Natural killer cell (primary cell): ENCODE measurements around the gene COL5A3. TPM values are rescaled to one million over a fixed set of nuclear protein-coding genes. Genes with fewer than 3 reads are reported as not detected.
"Not testable (repeated sequence)": the region's sequence is repeated elsewhere in the genome, so short reads cannot be mapped to it uniquely, and the experiment has no call there.

Experiments
- ATAC-seq, 3 donors: fragments of 150-1000 bp in 2 of 3; fragments of 200-7000 bp in 1 of 3; cut with Tn5 transposase; 1 replicate in 1 of 3; 2 replicates in 2 of 3; pipeline ENCODE4 v1.10.0; 2021; ENCODE audit warnings: mild to moderate bottlenecking in 2 of 3, moderate library complexity in 2 of 3
- DNase-seq, 2 donors: peaks; one replicate each; pipeline versions ENCODE4 v3.0.0 to v3.0.0-alpha.2; 2013 to 2021; ENCODE audit warnings: mixed read lengths in 1 of 2
- H3K27ac ChIP-seq: one replicate; pipeline ENCODE4 v1.5.1; 2013; ENCODE audit warnings: mild to moderate bottlenecking, low read length
- H3K27me3 ChIP-seq: one replicate; pipeline ENCODE4 v1.6.1; 2013; ENCODE audit warnings: low read length; ENCODE audit not compliant: control insufficient read depth, insufficient read depth
- H3K36me3 ChIP-seq: one replicate; pipeline ENCODE4 v1.6.1; 2013; ENCODE audit warnings: low read length; ENCODE audit not compliant: control insufficient read depth, insufficient read depth
- H3K4me1 ChIP-seq: one replicate; pipeline ENCODE4 v1.6.1; 2013; ENCODE audit warnings: low read length; ENCODE audit not compliant: control insufficient read depth, insufficient read depth
- H3K4me3 ChIP-seq: one replicate; pipeline ENCODE4 v1.5.1; 2013; ENCODE audit warnings: low read length
- H3K9me3 ChIP-seq: one replicate; pipeline ENCODE4 v1.6.1; 2013; ENCODE audit warnings: low read length; ENCODE audit not compliant: control insufficient read depth, insufficient read depth
- H3K27ac Mint-ChIP-seq, 2 donors: one replicate each; pipeline ENCODE4 v1.8.0; 2022; ENCODE audit warnings: mild to moderate bottlenecking in 2 of 2, mixed read lengths in 2 of 2, moderate library complexity in 1 of 2
- H3K27me3 Mint-ChIP-seq, 2 donors: one replicate each; pipeline ENCODE4 v1.8.0; 2022; ENCODE audit warnings: low read depth in 2 of 2, mixed read lengths in 2 of 2
- H3K36me3 Mint-ChIP-seq: one replicate; pipeline ENCODE4 v1.8.0; 2022; ENCODE audit warnings: mixed read lengths
- H3K4me1 Mint-ChIP-seq, 2 donors: one replicate each; pipeline ENCODE4 v1.8.0; 2022; ENCODE audit warnings: mixed read lengths in 2 of 2
- H3K4me3 Mint-ChIP-seq: one replicate; pipeline ENCODE4 v1.8.0; 2022; ENCODE audit warnings: mild to moderate bottlenecking, moderate library complexity, mixed read lengths
- H3K9me3 Mint-ChIP-seq, 2 donors: one replicate each; pipeline ENCODE4 v1.8.0; 2022; ENCODE audit warnings: mixed read lengths in 2 of 2
- WGBS: methylation state at CpG from one replicate; pipeline ENCODE4 v1.1.7; 2013; ENCODE audit warnings: missing lambda C conversion rate; ENCODE audit not compliant: insufficient coverage; 5-methylcytosine and 5-hydroxymethylcytosine counted together
- intact Hi-C: fragments of 100-400 bp; cut with micrococcal nuclease; formaldehyde crosslinking; loops from one replicate; pipeline ENCODE4 v1.14.2; 2022
- total RNA-seq, 4 donors: library from RNA; stranded (reverse); fragments of 120-200 nt in 1 of 4; gene quantifications; one replicate each; pipeline versions ENCODE4 v1.2.3 to v1.2.4, GENCODE V29; 2013 to 2022
- TF ChIP-seq, protein P1 (sequence below): fragments of 200-600 bp; IDR thresholded peaks from one replicate; pipeline ENCODE4 v1.8.0; 2022; ENCODE audit warnings: antibody characterized with exemption

The COL5A3 gene
- total RNA-seq, 3 donors from 2014 or later (not counting 1 experiment from before 2014, with no cell fraction given) = 0.33 to 6.6 (median 0.63) TPM

GRCh38 chr19:10027158-10027997, 17.1 kb upstream of the COL5A3 start:
- H3K27me3 Mint-ChIP-seq = peaks cover 11% of the 10 kb centered on the region in 2 donors

DNA sequence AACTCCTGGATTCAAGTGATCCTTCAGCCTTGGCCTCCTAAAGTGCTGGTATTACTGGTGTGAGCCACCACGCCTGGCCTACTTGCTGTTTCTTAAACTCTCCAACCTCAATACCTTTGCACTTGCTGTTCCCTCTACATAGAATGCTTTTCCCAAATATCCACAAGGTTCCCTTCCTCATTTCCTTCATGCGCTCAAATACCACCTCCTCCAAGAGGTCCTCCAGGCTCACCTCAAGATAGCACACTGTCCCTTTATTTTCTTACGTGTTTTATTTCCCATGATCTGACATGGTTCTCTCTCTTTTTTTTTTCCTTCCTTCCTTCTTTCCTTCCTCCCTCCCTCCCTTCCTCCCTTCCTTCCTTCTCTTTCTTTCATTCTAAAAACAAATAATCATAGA, 16.4 kb upstream of the COL5A3 start:
- H3K4me1 Mint-ChIP-seq = no peaks in the 10 kb centered on the region
- no peak overlapping the region for H3K27ac ChIP-seq
- H3K4me3 ChIP-seq = no peak overlapping the region
- peaks cover 6 to 8% of the 10 kb centered on the region in 2 donors for H3K27me3 Mint-ChIP-seq
- no peaks in the 10 kb centered on the region for H3K9me3 Mint-ChIP-seq
- no peaks in the 10 kb centered on the region for H3K27me3 ChIP-seq
- H3K36me3 ChIP-seq = no peaks in the 10 kb centered on the region
- no peak for ATAC-seq
- H3K36me3 Mint-ChIP-seq = no peaks in the 10 kb centered on the region
- H3K4me1 ChIP-seq = peaks cover 6% of the 10 kb centered on the region
- TF ChIP-seq, protein P1, sequence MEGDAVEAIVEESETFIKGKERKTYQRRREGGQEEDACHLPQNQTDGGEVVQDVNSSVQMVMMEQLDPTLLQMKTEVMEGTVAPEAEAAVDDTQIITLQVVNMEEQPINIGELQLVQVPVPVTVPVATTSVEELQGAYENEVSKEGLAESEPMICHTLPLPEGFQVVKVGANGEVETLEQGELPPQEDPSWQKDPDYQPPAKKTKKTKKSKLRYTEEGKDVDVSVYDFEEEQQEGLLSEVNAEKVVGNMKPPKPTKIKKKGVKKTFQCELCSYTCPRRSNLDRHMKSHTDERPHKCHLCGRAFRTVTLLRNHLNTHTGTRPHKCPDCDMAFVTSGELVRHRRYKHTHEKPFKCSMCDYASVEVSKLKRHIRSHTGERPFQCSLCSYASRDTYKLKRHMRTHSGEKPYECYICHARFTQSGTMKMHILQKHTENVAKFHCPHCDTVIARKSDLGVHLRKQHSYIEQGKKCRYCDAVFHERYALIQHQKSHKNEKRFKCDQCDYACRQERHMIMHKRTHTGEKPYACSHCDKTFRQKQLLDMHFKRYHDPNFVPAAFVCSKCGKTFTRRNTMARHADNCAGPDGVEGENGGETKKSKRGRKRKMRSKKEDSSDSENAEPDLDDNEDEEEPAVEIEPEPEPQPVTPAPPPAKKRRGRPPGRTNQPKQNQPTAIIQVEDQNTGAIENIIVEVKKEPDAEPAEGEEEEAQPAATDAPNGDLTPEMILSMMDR = no peak
- no peak for DNase-seq
- no peaks in the 10 kb centered on the region for H3K9me3 ChIP-seq
- no peak overlapping the region for H3K27ac Mint-ChIP-seq
- WGBS = 90% methylated on average over 3 of the region's 3 CpGs
- H3K4me3 Mint-ChIP-seq = no peak overlapping the region
- intact Hi-C loops = loop anchor here (1.0 to 5.0 kb wide), 2 partner anchors 92 to 889 kb away; no protein-coding TSS in a partner anchor

More at GRCh38 chr19:10027158-10027997, 17.1 kb upstream of the COL5A3 start:
- WGBS = 11% methylated on average over 29 of the region's 29 CpGs
- no peak overlapping the region for H3K4me3 ChIP-seq
- no peaks in the 10 kb centered on the region for H3K27me3 ChIP-seq
- no peaks in the 10 kb centered on the region for H3K36me3 Mint-ChIP-seq
- ATAC-seq (peak; percentile 85 to 98 (median 98)), DNase-seq (peak; percentile 79 to 86)
- H3K4me1 Mint-ChIP-seq = no peaks in the 10 kb centered on the region
- H3K36me3 ChIP-seq = no peaks in the 10 kb centered on the region
- H3K9me3 Mint-ChIP-seq = no peaks in the 10 kb centered on the region
- intact Hi-C loops = loop anchor here (1.0 to 5.0 kb wide), 2 partner anchors 93 to 890 kb away; no protein-coding TSS in a partner anchor
- no peak overlapping the region for H3K27ac Mint-ChIP-seq
- no peak overlapping the region for H3K4me3 Mint-ChIP-seq
- H3K9me3 ChIP-seq = no peaks in the 10 kb centered on the region
- H3K27ac ChIP-seq = no peak overlapping the region
- TF ChIP-seq, protein P1 = peak; percentile 95
- peaks cover 6% of the 10 kb centered on the region for H3K4me1 ChIP-seq

GRCh38 chr19:10023096-10023495, 12.8 kb upstream of the COL5A3 start:
- H3K4me3 Mint-ChIP-seq, H3K4me1 Mint-ChIP-seq, H3K36me3 ChIP-seq, H3K4me1 ChIP-seq, H3K36me3 Mint-ChIP-seq, H3K27me3 ChIP-seq, ATAC-seq, H3K4me3 ChIP-seq, H3K9me3 Mint-ChIP-seq, H3K27ac ChIP-seq, H3K27ac Mint-ChIP-seq, H3K9me3 ChIP-seq, intact Hi-C loops, DNase-seq: not testable (repeated sequence)
- 82% methylated on average over 5 of the region's 5 CpGs for WGBS
- H3K27me3 Mint-ChIP-seq = peaks cover 6 to 11% of the 10 kb centered on the region in 2 donors

- Histone ChIP-seq H3K27ac (no peak overlapping the region), H3K4me3 (no peak overlapping the region), H3K9me3 (no peaks in the 10 kb centered on the region), H3K36me3 (no peaks in the 10 kb centered on the region), H3K4me1 (no peaks in the 10 kb centered on the region), H3K27me3 (no peaks in the 10 kb centered on the region)
- H3K9me3 Mint-ChIP-seq = no peaks in the 10 kb centered on the region
- intact Hi-C loops = no loop called here
- H3K36me3 Mint-ChIP-seq = no peaks in the 10 kb centered on the region
- H3K4me3 Mint-ChIP-seq = no peak overlapping the region
- WGBS = 83% methylated on average over 2 of the region's 2 CpGs
- TF ChIP-seq, protein P1 = no peak
- no peak for DNase-seq
- H3K27me3 Mint-ChIP-seq = peaks cover 6 to 11% of the 10 kb centered on the region in 2 donors
- no peaks in the 10 kb centered on the region for H3K4me1 Mint-ChIP-seq
- H3K27ac Mint-ChIP-seq = no peak overlapping the region
- ATAC-seq = no peak
These were observed 11.6 kb upstream of the COL5A3 start for GRCh38 chr19:10021863-10022262.
